Heart right ventricle (tissue), 16 donors: ENCODE measurements around the gene MAP7D2. TPM values are rescaled to one million over a fixed set of nuclear protein-coding genes. Genes with fewer than 3 reads are reported as not detected.

Experiments used
- ATAC-seq, 8 donors: fragments of 200-7000 bp; cut with Tn5 transposase; one replicate each; pipeline ENCODE4 v1.9.1; 2020; ENCODE audit warnings: mild to moderate bottlenecking in 8 of 8, moderate library complexity in 8 of 8, moderate number of reproducible peaks in 1 of 8
- DNase-seq, 2 donors: peaks; one replicate each; pipeline ENCODE4 v3.0.0-alpha.2; 2020
- H3K27ac ChIP-seq, 10 donors: fragments of 200-600 bp; sonication (generic) in 2 of 10; one replicate each; pipeline versions ENCODE4 v1.5.0 to v1.8.0; 2020 to 2022; ENCODE audit warnings: mild to moderate bottlenecking in 3 of 10
- H3K27me3 ChIP-seq, 7 donors: fragments of 200-600 bp; one replicate each; pipeline ENCODE4 v1.8.0; 2021 to 2022; ENCODE audit warnings: mild to moderate bottlenecking in 2 of 7
- H3K36me3 ChIP-seq, 9 donors: fragments of 200-600 bp; sonication (generic) in 1 of 9; one replicate each; pipeline versions ENCODE4 v1.5.0 to v1.8.0; 2020 to 2022; ENCODE audit warnings: mild to moderate bottlenecking in 2 of 9
- H3K4me1 ChIP-seq, 9 donors: fragments of 200-600 bp; sonication (generic) in 1 of 9; one replicate each; pipeline versions ENCODE4 v1.5.0 to v1.8.0; 2020 to 2022; ENCODE audit warnings: mild to moderate bottlenecking in 4 of 9
- H3K4me3 ChIP-seq, 10 donors: fragments of 200-600 bp; sonication (generic) in 2 of 10; one replicate each; pipeline versions ENCODE4 v1.5.0 to v1.8.0; 2020 to 2022; ENCODE audit warnings: mild to moderate bottlenecking in 7 of 10, moderate library complexity in 2 of 10
- H3K9me3 ChIP-seq, 11 donors: fragments of 200-600 bp in 10 of 11; sonication (generic) in 2 of 11; one replicate each; pipeline versions ENCODE4 v1.5.0 to v1.8.0; 2013 to 2022; ENCODE audit warnings: mild to moderate bottlenecking in 2 of 11, control low read depth in 1 of 11, moderate library complexity in 1 of 11
- WGBS, 2 donors: extraction: QIAGEN DNeasy Blood & Tissue Kit; methylation state at CpG; one replicate each; pipeline ENCODE4 v1.1.7; 2013; ENCODE audit warnings: inconsistent platforms in 1 of 2; 5-methylcytosine and 5-hydroxymethylcytosine counted together
- intact Hi-C, 10 donors: fragments of 100-400 bp; cut with DNase I; formaldehyde crosslinking; loops; one replicate each; pipeline versions ENCODE4 v1.11.1 to v1.14.2; 2022
- polyA plus RNA-seq, 2 donors: library from polyadenylated mRNA; stranded (reverse); fragments of 200-250 nt; gene quantifications; one replicate each; pipeline ENCODE4 v1.2.3, GENCODE V29; 2013
- total RNA-seq, 10 donors: library from RNA; stranded (reverse); fragmentation: NEBNext Ultra II Directional in 3 of 10; extraction: Animal tissue kit (Norgen Biotek cat#: 25700) in 3 of 10; gene quantifications; one replicate each; pipeline versions ENCODE4 v1.2.1 to v1.2.4, GENCODE V29; 2021 to 2023
- TF ChIP-seq, protein P1 (sequence below), 9 donors: fragments of 200-600 bp; sonication (generic) in 2 of 9; IDR thresholded peaks; one replicate each; pipeline versions ENCODE4 v1.5.0 to v1.8.0; 2021 to 2022; ENCODE audit warnings: antibody characterized with exemption in 9 of 9, mild to moderate bottlenecking in 5 of 9, moderate library complexity in 1 of 9
- donor health status: Arrhythmogenic right ventricular cardiomyopathy.
- donor health status: ischemic (EF 13 %, LVEDD 7.1; RV severe dilation, severe dysfunction).
- donor health status: healthy with polysubstance abuse.
- donor health status: DM: no; HTN: yes; CAD: no.
- donor health status: DM: no; HTN: no; CAD: no.
- donor health status: ischemic (EF 25% LVEDD 6.9; RV normal size, moderate dysfunction).
- donor health status: ischemic (EF 25% LVEDD 5.7; RV mildly dilated, moderate dysfunction).
- donor health status: healthy.
- donor health status: DM: yes; HTN: yes; CAD: no.
- donor health status: Ischemic cardiomyopathy.
- donor health status: ischemic (EF 35%, LVEDD 5.7; RV mildly dilated, moderate dysfunction).
- donor health status: nonischemic (EF 11% LVEDD 7.7; RV severe dilation, severe dysfunction).
- donor health status: DM: yes; HTN: yes; CAD: no.
- donor health status: PGD.
- donor health status: ischemic (EF 29% LVEDD 5.4; RV normal size, mild dysfunction).
- donor health status: nonischemic (EF 23%, LVEDD 6.1; RV moderate dilation, normal function).

MAP7D2 gene
- total and polyA plus RNA-seq, 12 donors, result 0.03 to 0.82 (median 0.38) TPM

DNA sequence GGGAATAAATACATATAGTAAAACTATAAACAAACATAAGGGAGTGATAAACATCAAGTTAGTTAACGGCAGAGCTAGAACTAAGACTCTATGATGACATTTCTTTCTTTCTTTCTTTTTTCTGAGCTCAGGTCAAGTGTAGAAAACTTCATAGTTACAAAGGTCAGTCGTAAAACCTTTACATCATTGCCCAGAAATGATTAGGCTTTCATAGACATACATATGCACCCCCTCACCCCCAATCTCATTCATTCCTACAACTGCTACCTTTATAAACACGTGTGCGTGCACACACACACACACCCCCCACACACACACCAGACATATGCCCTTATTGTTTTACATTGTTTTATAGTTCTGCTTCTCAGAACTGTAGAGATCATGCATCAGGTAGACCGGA, 19.2 kb upstream of the MAP7D2 start:
- H3K27ac ChIP-seq, result no peak overlapping the region
- TF ChIP-seq, protein P1, sequence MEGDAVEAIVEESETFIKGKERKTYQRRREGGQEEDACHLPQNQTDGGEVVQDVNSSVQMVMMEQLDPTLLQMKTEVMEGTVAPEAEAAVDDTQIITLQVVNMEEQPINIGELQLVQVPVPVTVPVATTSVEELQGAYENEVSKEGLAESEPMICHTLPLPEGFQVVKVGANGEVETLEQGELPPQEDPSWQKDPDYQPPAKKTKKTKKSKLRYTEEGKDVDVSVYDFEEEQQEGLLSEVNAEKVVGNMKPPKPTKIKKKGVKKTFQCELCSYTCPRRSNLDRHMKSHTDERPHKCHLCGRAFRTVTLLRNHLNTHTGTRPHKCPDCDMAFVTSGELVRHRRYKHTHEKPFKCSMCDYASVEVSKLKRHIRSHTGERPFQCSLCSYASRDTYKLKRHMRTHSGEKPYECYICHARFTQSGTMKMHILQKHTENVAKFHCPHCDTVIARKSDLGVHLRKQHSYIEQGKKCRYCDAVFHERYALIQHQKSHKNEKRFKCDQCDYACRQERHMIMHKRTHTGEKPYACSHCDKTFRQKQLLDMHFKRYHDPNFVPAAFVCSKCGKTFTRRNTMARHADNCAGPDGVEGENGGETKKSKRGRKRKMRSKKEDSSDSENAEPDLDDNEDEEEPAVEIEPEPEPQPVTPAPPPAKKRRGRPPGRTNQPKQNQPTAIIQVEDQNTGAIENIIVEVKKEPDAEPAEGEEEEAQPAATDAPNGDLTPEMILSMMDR (IDR thresholded peaks at IDR 0.05), result no peak
- H3K9me3 ChIP-seq, result no peaks in the 10 kb centered on the region
- peaks cover 0 to 33% (median 17%) of the 10 kb centered on the region in 9 donors for H3K4me1 ChIP-seq
- 84% methylated on average over 5 of the region's 5 CpGs for WGBS, 2 donors
- DNase-seq (no peak), ATAC-seq (no peak)
- peaks cover 0 to 86% (median 16%) of the 10 kb centered on the region in 9 donors for H3K36me3 ChIP-seq
- no peak overlapping the region for H3K4me3 ChIP-seq
- H3K27me3 ChIP-seq, result no peaks in the 10 kb centered on the region
- intact Hi-C loops, result loop anchor here in 2 of 10 donors (10.0 kb wide), 1 partner anchor 231 kb away; no protein-coding TSS in a partner anchor

DNA sequence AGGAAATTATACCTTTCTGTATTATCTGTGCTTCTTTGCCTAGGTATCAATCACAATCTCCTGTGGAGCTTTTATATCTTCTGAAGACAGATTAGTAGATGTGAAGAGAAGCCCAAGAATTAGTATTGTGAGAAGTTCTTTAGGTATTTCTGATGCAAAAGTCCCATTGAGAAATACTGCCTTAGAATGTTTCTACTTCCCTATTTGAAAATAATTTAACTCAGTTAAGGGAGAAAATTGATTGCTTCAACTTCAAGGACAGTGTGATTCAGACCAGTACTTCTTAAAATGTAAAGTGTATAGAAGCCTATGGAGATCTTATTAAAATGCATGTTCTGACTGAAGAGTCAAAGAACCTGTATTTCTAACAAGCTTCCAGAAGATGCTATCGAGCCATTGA, 16.0 kb upstream of the MAP7D2 start:
- intact Hi-C loops, result loop anchor here in 2 of 10 donors (10.0 kb wide), 1 partner anchor 228 kb away; no protein-coding TSS in a partner anchor
- peaks cover 0 to 96% (median 16%) of the 10 kb centered on the region in 9 donors for H3K36me3 ChIP-seq
- no peak for ATAC-seq

DNA sequence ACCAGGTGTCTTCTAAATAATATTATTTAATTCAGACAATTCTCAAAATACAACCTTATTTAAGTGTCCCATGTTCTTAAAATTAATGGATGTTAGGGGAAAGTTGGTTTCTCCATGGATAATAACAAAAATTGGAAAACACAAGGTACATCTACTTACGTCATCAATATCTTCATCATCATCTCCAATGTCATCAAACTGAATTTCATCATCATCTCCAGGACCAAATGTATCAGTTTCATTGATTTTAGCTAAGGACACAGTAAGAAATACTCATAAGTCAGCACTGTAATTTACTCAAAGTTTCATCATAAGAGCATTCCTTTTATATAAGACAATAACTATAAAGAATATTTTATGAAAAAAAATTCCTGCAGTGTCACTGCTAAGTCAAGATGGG, 13.7 kb upstream of the MAP7D2 start:
- TF ChIP-seq, protein P1 (IDR thresholded peaks at IDR 0.05), result no peak
- 91 to 93% methylated on average over 1 of the region's 1 CpG for WGBS, 2 donors

More for the DNA sequence above, 16.0 kb upstream of the MAP7D2 start:
- 88 to 91% methylated on average over 1 of the region's 1 CpG for WGBS, 2 donors
- Histone ChIP-seq H3K27me3 (no peaks in the 10 kb centered on the region), H3K4me3 (no peak overlapping the region), H3K27ac (no peak overlapping the region), H3K9me3 (no peaks in the 10 kb centered on the region), H3K4me1 (peaks cover 0 to 13% (median 0%) of the 10 kb centered on the region in 9 donors)
- TF ChIP-seq, protein P1 (IDR thresholded peaks at IDR 0.05), result no peak
- no peak for DNase-seq

DNA sequence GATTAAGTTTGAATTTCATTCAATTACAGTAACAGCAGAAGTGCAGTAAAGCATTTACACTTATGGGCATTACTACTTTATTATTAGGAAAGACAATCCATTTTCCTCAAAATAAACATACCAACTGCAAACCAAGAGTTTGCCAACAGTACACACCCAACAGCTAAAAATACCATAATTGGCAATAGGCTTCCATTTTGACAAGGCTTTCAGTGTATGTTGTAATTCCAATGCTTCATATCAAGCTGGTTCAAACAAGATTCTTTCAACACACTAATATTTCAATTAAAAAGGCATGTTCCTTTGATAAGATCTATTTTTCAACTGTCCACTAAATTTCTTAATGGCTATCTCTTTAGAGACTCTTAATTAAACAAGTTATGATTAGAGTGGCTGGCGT, 12.8 kb upstream of the MAP7D2 start:
- H3K27me3 ChIP-seq, result no peaks in the 10 kb centered on the region
- 93 to 100% methylated on average over 1 of the region's 1 CpG for WGBS, 2 donors
- no peak overlapping the region for H3K4me3 ChIP-seq
- H3K4me1 ChIP-seq, result peaks cover 0 to 13% (median 0%) of the 10 kb centered on the region in 9 donors
- H3K27ac ChIP-seq, result no peak overlapping the region
- H3K9me3 ChIP-seq, result no peaks in the 10 kb centered on the region
- TF ChIP-seq, protein P1 (IDR thresholded peaks at IDR 0.05), result no peak
- H3K36me3 ChIP-seq, result peaks cover 0 to 75% (median 11%) of the 10 kb centered on the region in 9 donors
- no peak for DNase-seq
- intact Hi-C loops, result loop anchor here in 5 of 10 donors (10.0 kb wide), 1 partner anchor 225 kb away; no protein-coding TSS in a partner anchor
- ATAC-seq, result no peak

More for the DNA sequence above, 13.7 kb upstream of the MAP7D2 start:
- ATAC-seq (no peak), DNase-seq (no peak)
- intact Hi-C loops, result loop anchor here in 2 of 10 donors (10.0 kb wide), 1 partner anchor 226 kb away; no protein-coding TSS in a partner anchor
- Histone ChIP-seq H3K27me3 (no peaks in the 10 kb centered on the region), H3K4me1 (peaks cover 0 to 13% (median 0%) of the 10 kb centered on the region in 9 donors), H3K36me3 (peaks cover 0 to 75% (median 11%) of the 10 kb centered on the region in 9 donors), H3K4me3 (no peak overlapping the region), H3K27ac (no peak overlapping the region), H3K9me3 (no peaks in the 10 kb centered on the region)
